Ishikawa (cell line): ENCODE data around the gene TPM2.

Source experiments
- CEBPB ChIP-seq: IDR thresholded peaks from 2 replicates; pipeline ENCODE4 v1.6.1; 2012
- EP300 ChIP-seq: IDR thresholded peaks from 2 replicates; pipeline ENCODE4 v1.6.1; 2012; ENCODE audit warnings: borderline replicate concordance
- MAX ChIP-seq: IDR thresholded peaks from 2 replicates; pipeline ENCODE4 v1.6.1; 2012
- TAF1 ChIP-seq: IDR thresholded peaks from 2 replicates; pipeline ENCODE4 v1.6.1; 2012; ENCODE audit warnings: low read depth, mild to moderate bottlenecking
- TCF12 ChIP-seq: IDR thresholded peaks from 2 replicates; pipeline ENCODE4 v1.6.1; 2012; ENCODE audit warnings: low read depth

GRCh38 chr9:35710818-35711500 is 21.2 kb upstream of the TPM2 start:
- no peak for TF ChIP-seq EP300
- no peak for TF ChIP-seq TAF1
- TF ChIP-seq CEBPB, result no peak
- TF ChIP-seq MAX, result no peak
- TF ChIP-seq TCF12, result no peak
